RCC 7860 (cell line): Measurements from ENCODE around the gene DPP10.

ENCODE experiments used
- DNase-seq: peaks from one replicate; pipeline ENCODE4 v3.0.0-alpha.2; 2015; ENCODE audit warnings: low spot score
- FAIRE-seq: peaks from 2 replicates; lab custom pipeline; 2012; peaks lifted over from hg19 to GRCh38; lab: Jason Lieb, UNC

DPP10 gene

DNA sequence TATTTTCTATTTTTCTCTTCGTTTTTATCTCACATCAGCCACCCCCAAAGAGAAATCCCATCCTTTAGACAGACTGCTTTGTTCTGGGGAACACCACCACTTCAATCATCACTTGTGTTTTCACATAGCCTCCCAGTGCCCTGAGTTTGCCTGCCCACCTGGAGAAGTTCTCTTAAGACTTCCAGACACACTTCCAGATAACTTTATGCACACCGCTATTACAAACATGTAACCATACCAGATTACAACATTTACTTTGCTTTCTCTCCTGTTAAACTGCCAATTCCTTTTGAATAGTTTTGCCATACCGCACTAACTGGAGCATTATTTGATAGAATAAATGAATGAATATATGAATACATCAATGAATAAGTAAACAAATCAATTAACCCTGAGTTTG lies 1353.6 kb downstream of the DPP10 start:
- no peak for DNase-seq
- no peak for FAIRE-seq

DNA sequence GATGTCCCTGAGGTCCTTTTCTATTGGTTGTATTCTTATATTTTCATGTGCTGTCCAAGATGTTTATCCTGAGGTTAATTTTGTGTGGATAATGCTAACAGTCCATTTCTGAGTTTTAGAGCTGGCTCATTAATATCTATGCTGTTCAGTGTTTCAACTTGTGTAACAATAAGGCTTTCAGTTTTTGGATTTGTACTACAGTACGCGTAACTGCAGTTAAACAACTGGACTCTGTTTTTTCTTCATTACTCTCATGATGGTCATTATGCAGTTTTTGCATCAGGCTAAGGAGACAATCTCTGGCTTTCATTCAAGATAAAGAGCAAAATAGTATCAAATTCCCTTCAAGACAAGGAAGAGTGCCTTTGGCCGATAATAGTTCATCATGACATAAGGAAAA lies 1364.8 kb downstream of the DPP10 start:
- FAIRE-seq (no peak), DNase-seq (no peak)

DNA sequence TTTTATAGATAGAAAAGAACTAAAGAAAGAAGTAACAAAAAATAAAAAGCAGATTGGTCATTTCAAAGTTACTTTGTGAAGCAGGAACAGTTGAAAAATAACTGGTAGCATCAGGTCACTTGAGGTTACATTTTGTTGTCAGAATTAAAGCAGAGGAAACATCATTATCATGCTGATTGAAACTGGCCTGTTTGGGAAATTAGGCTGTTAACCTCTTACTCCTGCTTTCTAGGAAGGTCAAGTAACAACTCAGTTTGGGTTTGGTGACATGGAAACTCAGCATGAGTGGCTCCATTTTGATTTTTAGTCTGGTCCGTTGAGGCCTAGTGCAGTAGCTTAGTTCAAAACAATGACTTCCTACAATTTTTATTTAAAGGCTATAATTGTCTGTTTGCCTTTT lies 1383.5 kb downstream of the DPP10 start:
- no peak for DNase-seq
- no peak for FAIRE-seq

DNA sequence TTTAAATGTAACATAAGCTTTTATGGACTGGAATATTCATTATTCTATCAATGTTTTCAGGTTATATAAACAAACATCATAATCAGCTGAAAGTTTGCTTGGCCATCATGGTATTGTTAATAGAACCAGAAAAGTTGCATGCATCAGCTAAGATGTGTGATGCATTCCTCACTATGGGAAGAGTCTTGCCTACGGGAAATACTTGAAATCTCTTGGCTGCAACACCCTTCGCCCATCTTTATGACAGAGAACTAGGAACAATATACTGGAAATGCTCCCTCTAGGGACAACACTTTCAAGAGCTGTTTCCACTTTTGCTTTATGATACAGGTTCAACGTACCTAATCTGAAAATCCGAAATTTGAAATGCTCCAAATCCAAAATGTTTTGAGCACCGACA lies 1390.8 kb downstream of the DPP10 start:
- no peak for FAIRE-seq
- DNase-seq = no peak

DNA sequence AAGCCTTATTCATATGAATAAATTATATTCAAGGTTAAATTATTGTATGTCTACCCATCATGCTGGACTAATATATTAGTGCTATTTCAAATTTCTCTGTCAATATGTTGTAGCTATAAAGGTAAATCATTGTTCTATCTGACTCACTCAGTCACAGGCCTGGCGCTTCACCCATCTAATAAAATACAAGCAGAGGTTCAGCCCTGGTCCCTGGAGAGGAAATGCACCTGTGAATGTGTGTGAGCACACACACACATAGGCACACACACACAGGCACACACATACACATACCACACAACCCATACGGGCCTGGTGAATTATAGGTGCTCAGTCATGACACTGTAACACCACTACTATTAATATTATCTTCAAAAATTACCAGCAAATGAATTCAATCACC lies 1396.1 kb downstream of the DPP10 start:
- DNase-seq (no peak), FAIRE-seq (no peak)

DNA sequence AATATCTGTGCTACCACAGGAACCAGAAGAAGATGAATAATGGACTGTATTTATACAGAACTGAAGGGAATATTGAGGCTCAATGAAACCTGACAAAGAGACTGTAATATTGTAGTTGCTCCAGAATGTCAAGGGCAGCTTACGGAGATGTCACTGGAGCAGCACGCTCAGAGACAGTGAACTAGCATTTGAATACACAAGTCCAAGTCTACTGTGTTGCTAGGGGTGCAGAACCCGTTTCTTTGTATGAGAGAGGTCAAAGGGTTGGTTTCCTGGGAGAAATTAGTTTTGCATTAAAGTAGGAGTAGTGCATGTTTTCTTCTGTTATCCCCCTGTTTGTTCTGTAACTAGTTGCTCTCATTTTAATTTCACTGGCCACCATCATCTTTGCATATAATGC lies 1399.9 kb downstream of the DPP10 start:
- DNase-seq = no peak
- FAIRE-seq = no peak

DNA sequence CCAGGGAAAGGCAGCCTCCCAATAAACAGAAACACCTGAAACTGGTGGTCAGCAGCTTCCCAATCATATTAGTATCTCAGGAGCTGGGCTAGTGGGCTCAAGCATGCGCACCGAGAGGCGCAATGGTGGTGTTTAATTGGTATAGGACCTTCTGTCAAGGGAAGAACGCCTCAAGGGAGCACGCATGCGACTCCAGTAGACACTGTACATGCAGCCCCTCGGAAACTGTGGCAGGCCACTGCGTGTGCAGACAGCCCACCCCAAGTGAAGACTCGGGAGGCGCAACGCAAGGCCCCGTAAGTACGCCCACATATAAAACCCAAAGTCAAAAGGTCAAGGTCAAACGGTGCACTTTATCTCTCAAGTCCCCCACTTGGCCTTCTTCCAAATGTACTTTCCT lies 1405.8 kb downstream of the DPP10 start:
- DNase-seq = no peak
- FAIRE-seq = no peak

DNA sequence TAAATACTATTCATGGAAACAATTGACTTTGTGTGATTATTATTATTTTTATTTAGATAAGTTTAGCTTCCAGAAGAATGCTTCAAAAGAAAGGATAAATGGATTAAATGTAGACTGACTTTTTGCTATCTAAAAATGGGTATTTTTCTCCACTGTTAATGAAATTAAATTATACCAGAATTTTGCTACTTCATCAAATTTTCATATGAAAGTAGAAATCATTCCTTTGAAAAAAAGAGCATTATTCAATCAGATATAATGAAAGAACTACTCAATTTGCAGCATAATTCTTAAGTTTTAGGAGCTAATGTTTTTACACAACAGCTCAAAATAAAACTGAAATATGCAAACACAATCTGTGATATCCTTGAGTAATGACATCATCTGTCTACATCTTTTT lies 1424.6 kb downstream of the DPP10 start:
- DNase-seq (no peak), FAIRE-seq (no peak)

DNA sequence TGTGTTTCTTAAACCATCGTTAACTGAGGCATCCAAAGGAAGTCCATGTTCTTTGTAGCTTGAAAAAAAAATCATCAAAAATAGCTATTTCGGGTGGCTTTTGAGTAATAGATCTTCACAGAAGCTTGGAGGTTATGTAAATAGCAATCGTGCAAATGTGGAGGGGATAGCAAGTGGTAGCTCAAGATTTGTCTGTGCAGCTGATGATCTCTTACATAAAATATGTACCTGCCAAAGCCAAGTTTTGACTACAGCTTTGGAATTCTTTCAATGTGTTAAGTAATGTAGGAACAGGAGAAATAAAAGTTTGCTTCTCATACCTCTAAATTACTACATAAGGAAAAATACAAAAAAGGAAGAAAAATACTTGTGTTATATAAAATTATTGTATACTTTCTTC lies 1432.0 kb downstream of the DPP10 start:
- no peak for FAIRE-seq

DNA sequence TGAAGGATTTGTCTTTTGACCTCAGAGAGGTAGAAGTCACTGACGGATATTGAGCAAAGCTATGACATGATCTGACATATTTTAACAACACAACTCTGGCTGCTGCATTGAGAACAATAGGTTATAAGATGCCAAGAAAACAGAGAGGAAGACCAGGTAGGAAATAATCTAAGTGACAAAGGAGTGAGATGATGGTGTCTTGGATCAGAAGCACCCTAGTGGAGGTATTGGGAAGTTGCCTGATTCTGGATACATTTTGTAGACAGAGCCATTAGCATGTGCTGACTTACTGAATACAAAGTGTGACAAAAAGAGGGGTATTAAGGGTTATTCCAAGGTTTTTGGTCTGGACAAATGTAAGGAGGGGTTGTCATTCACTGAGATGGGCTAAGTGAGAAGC lies 1438.1 kb downstream of the DPP10 start:
- no peak for DNase-seq
- FAIRE-seq = no peak

More for the DNA sequence above, 1432.0 kb downstream of the DPP10 start:
- DNase-seq = no peak

DNA sequence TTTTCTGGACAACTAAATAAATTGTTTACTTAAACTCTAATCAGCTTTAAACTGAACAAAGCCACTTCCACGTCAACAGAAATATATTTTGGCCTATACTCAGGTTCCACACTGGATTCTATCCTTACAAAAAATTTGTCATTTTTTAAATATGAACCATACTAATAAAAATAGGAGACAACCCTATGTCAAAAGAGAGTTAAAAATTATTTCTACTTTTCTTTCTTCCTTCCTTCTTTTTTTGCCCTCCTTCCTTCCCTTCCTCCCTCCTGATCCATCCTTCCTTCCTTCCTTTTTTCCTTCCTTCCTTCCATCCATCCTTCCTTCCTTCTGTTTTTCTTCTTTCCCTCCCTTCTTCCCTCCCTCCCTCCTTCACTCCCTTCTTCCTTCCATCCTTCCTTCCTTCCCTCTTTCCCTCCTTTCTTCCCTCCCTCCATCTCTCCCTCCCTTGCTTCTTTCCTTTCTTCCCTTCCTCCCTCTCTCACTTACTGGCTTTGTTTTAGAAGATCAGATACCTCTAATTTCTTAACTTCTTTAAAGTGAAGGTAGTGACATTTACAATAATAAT lies 1444.9 kb downstream of the DPP10 start:
- FAIRE-seq (no peak), DNase-seq (no peak)
